EH (cell line): ENCODE measurements around the gene STPG1.

Experiments
- DNase-seq: peaks from one replicate; pipeline ENCODE4 v3.0.0-alpha.2; 2015; ENCODE audit warnings: low read depth

STPG1 gene

DNA sequence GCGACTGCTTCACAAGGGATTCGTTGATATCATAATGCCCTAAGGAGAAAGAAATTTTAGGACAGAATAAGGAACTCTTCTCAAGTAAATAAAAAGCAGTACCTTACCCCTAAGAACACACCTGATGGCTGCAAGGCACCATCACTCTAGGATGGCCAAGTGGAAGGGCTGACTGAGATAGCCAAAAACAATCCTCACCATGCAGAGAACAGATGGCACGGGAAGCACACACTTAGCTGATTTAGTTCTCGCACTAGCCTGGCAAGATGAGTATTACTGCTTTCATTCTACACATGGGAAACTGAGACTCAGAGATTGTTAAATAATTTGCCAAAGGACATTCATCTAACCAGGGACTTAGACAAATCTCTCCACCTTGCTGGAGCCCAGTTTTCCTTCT is 43.8 kb downstream of the STPG1 start:
- DNase-seq: no peak

DNA sequence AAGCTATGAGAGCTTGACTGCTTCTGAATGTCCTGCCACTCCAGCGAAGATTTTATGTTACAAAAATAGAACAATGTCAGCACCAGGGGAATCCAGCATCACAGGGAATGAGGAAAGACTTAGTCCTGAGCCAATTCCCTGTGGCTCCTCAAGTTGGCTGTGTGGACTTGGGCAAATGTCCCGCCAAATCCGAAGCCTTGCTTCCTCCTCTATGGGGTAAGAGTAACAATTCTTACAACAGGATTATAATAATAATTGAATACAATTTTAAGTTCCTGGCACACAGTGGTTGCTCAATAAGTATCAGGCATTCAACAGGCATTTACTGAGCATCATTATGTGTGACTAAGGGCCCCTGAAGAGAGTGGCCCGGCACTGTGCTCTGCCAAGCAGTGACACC is 44.4 kb downstream of the STPG1 start:
- no peak for DNase-seq

DNA sequence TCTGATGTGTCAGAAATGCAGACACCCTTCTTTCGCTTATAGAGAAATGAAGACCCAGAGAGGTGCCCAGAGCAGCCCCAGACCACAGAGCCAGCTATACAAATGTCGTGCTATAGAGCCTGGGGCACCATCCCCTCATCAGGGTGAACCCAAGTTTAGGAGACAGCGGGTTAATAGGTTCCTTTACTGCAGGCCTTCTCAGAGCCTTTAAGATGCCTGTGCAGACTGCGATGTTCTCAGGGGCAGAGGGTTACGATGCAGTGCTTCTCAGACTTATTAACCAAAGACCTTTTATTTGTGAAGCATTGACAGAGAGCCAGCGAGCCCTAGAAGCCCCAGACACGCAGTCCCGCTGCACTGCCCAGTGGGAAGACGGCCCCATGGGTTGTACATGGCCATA is 46.9 kb downstream of the STPG1 start:
- no peak for DNase-seq

DNA sequence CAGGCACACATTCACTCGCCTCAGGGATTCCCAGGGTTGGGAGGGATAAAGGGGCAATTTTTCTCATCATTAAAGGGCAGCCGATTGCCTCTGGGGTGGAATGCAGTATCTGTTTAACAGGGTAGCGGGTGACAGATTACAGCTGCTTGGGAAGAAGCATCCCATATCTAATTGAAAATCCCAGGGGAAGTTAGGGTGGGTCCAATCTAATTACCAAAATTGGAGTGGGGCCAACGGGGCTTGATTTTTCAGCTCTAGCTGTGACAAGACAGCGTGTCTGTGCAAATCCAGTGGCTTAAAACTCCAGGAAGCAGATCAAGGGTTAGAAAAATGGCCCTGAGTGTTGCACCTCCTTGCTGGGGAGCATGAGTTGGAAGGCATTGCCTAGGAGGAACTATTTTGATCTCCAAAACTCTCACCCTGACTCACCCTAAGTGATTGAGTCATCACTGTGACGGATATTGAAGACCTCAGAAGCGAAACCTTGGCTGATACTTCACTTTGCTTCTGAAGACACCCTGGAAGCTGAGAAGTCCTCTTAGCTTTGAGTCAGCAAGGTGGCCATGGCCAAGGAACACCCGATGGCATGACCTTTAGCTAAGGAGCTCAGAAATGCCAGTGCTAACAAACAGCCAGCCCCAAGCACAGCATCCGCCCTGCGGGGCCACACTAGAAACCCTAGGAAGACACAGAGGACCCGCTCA is 48.5 kb downstream of the STPG1 start:
- DNase-seq: peak; percentile 93

DNA sequence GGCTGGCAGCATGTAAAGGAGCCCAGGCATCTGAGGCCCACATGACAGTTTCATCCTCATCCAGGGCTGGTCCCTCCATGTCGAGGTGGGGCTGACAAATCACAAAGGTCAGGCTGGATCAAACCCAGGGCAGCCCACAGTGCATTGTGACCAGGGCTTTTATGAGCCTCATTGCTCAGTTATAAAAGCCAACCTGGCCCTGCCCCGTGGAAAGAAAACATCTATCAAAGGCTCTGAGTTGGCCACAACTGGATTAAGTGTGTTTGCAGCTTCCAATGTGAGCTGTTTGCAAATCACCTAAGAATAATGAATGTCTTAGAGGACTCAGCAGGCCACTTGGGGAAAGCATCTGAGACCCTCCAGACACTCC is 49.0 kb downstream of the STPG1 start:
- peak; percentile 30 for DNase-seq

DNA sequence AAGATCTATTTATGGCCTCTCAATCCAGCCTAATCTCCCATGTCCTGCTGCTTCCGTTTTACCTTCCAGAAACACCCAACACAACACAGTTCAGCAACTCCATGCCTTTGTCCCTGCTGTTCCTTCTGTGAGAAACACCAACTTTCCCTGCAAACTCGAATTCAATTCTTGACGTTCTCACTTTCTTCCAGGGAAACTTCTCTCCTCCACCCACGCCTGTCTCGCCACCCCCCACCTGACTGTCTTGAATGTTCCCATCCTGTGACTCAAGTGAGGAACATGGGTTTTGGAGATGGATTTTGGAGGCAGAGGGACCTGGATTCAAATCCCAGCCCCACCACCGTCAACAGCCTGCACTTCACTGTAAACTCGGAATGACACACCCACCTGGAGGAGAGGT is 49.6 kb downstream of the STPG1 start:
- no peak for DNase-seq

DNA sequence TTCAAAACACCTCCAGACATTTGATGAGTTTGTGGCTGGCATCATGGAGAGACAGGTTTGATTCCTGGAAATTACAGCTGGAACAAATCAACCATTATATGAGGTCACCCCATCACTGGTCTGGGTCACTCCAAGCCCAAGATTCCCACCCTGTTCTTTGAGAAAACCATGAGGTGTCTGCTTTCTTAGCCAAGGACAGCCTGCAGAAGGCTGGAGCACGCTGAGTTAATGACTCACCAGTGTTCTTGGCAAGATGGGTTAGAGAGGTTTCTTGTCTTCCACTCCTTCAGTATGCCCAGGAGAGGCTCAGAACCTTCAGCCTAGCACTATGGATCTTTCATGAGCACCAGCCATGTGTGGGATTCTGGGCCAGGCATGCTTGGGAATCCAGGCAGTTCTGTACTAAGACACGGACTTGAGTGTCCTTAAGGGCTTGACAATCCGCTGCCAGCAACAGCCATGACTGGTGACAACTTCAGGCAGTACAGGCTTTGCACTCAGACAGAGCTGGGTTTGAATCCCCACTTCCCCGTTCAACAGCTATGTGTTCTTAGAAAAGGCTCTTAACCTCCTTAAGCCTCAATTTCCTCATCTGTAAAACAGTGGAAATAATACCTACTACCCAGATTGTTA is 50.5 kb downstream of the STPG1 start:
- peak; percentile 90 for DNase-seq

DNA sequence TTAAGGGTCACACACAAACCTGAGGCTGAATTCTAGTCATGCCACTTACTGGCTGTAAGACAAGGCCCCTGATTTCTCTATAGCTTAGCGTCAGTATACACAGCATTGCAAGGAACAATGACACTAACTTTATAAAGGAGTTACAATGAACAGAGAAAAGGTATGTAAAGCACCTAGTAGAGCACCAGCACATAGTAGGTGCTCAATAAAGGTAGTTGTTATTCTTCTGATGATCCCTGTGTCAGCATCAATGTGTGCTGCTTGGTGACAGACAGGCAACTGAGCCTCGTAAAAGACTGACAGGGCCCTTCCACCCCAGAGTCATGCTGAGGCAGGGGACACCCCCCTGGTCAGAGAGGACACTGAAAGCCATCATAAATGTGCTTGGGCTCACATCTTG is 51.2 kb downstream of the STPG1 start:
- no peak for DNase-seq

DNA sequence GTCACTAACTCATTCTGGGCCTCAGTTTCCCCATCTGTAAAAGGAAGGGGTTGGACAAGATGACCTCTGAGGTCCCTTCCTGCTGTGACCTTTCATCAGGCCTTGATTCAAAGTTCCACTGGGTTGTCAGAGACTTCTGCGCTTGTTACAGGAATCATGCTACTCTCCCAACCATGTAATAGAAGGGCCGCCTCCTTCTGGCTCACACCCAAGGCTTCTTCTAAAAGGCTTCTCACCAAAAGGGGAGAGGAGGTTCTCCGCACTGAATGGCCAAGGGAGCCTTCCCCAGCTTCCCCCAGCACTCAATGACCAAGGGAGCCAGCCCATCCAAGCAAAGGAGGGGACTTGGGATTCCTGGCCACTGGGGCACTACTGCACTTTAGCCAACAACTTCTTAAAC is 51.8 kb downstream of the STPG1 start:
- no peak for DNase-seq

DNA sequence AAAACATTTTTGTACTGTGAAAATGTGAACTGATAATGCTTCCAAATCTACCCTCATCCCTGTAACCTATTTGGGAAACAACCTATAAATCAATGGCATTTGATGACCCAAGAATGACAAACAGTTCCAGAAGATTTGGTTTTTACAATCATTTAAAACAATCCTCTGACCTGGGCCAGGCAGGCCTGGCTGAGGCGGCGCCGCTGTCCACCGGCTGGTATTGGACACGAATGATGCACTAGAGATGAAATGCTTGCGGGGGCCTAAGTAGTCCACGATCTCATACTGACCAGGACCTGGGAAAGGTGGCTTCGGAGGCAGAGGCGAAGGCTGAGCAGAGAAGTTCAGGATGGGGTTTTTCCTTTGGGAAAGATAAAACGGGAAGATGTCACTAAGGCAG is 52.9 kb downstream of the STPG1 start:
- DNase-seq: no peak

DNA sequence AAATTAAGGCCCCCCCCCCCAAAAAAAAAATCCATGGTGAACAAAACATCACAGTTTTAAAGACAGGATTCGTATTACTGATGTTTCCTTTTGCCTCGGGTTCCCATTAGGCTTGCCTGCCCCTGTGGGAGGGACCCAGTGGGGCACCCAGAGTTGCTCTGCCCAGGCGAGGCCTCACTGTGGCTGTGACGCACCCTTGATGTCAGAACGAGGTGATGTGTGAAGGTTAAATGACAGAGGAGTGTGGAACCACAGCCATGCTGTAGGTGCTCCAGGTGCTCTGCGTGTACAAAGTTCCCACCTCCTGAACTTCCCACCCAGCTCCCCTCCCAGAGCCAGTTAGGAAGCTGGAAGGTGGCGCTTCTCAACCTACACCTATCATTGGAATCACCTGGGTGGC is 56.5 kb downstream of the STPG1 start:
- DNase-seq: no peak

DNA sequence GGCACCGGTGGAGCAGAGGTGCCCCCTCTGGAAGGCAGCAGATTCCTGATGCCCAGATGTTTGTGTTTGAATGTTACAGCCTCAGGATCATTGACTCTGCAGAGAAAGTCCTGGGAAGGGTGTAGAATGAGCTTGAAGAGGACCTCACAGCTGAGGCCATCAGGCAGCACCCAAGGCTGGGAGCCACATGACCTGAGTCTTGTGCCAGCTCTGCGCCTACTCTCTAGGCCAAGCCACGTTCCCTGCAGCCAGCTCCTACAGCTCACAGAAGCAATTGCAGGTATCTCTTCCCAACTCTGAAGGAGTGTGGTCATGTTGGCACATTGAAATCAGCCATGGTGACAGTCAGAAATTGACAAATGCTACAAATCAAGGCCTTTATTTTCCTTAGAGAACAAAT is 58.1 kb downstream of the STPG1 start:
- DNase-seq: no peak

DNA sequence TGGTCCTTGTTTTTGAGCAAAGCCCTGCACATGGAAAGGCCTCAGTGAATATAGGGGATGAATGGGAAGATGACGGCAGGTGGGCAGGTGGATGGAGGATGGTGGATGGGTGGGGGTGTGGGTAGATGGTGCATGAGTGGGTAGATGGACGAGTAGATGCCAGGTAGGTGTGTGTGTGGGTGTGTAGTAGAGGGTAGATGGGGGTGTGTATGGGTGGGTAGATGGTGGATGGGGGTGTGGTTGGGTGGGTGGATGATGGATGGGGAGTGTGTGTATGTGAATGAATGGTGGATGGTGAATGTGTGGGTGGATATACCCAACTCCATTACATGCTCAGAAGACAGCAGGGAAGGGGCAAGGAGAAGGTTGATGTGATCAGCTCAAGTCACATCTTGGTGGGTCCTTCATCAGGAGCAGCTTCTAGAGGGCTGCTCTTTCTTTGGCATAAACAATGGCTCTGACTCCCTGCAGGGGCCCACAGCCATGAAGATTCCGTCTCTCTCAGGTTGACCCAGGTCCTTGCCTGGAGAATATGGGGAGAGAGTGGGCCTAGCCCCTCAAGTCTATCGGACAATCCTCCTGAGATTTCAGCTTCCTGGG is 60.2 kb downstream of the STPG1 start:
- no peak for DNase-seq

DNA sequence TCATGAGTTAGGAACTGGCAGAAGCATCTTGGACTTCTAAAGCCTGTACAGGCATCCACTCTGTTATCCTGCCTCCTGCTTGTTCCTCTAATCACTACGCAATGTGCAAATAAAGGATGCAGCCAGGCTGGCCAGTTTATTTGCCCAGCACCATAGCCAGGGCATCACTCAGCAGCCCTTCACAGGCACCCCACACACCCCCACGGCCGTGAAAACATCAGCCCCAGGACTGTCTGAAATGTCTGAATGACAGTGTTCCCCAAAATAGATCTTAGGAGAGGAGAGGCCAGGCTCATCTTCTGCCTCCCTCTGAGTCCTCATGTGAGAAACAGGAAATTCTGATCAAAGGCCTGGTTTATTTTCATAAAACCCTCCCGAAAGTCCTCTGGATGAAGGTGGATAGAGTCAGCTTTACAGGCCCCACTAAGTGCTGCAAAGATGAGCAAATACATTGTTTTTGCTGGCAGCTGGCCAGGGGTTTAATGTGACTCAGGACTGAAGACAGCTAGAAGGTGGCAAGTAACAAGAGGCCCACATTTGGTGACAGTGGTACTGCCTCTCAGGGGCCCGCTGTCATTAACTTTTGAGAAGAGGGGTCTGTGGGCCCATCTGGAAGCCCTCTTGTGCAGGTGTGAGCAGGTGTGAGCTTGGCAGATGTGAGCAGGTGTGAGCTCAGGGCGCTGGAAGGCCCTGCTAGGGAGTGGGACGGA is 61.5 kb downstream of the STPG1 start:
- DNase-seq: peak; percentile 78

DNA sequence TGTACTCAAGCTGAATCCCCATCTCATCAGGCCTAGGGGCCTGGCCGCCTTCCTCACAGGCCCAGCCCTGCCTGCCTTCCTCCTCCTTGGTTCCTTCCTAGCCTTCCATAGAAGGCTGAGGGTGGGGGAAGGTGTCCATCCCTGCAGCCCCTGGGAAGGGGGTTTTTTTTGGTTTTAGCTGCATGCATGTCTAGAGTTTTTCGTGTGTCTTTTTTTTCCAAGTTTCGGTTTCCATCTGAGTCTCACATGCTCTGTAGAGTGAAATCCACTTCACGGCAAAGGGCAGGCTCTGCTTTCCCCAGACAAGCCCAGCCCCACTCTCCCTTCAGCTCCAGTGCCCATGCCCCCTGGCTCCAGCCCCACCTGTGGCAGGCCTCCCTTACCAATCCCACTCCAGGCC is 62.3 kb downstream of the STPG1 start:
- no peak for DNase-seq

DNA sequence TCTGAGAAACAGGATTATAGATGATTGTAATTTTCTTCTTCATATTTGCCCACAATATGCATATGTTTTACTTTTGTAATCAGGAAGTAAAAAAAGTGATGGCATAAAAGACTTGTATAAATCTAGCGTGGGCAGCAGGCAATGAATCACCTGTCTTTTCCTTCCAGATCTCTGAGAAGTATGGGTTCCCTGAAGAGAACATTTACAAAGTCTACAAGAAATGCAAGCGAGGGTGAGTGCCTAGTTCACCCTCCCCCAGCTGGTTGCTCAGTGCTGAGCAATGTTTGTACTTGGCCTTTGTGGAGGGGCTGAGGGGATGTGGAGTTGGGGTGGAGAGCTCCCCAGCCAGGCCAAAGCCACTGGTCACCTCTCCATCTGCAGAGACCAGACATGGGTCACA is 63.7 kb downstream of the STPG1 start:
- DNase-seq: no peak

DNA sequence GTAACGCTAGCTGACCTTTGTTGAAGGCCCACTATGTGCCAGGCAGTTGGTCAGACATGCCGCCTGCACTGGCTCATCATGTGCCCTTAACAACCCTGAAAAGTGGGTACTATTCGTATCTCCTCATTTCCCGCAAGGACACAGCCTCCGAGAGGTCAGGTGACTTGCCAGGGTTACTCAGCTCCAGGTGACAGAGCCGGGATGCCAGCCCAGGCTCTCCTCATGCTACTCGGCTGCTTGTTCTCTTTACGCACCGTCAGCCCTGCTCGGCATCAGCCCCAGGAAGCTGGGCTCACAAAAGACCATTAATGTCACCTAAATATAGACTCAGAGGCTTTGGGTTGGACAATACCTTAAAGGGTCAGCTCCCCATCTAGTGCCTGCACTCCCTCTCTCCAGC is 65.4 kb downstream of the STPG1 start:
- no peak for DNase-seq

DNA sequence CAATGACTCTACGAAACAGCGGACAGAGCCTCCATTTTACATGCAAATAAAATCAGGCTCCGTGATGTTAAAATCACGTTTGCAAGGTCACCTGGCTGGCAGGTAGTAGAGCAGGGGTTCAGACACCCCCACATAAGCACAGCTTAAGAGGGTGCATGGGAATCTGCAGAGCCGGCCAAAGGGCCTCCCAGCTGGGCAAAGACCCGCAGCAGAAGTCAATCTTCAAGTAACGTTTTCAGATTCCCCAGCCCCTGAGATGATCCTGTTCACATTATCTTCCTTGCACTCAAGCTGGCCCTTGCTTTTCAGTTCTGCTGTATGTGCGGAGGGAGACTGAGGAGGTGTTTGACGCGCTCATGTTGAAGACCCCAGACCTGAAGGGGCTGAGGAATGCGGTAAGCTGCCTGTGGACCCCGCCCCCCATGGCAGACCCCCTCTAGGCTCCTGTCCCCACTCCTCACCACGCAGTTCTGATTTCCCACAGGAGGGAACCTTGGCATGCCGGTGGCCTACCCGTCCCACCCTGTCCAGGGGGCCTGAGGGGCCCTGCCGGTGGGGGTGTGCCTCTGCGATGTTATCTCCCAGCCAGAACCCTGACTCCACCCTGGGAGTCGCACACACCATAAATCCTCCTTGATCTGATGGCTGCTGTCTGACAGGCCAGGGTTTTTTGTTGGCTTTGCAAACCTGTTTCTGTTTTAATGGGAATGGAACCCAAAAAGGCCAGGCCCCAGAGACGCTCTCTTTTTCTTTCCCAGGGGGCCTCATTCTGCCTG is 66.2 kb downstream of the STPG1 start:
- DNase-seq: no peak

DNA sequence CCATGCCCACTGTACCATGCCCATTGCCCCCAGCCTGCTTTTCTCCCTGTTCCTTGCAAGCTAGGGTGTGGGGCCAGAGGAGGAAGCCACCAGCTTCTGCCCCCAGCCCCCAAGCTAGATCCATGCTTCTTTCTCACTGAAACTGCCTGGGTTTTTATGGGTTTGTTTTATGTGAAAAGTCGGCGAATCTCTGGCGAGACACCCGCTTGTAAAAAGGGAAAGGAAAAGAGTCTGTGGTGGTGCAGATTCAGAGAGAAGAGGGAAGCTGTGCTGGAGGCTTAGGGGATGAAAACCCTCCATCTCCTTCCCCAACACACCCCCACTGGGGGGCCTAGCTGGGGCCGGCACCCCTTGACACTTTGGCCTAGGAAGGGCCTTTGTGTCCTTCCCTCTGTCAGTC is 68.2 kb downstream of the STPG1 start:
- DNase-seq: peak; percentile 28

DNA sequence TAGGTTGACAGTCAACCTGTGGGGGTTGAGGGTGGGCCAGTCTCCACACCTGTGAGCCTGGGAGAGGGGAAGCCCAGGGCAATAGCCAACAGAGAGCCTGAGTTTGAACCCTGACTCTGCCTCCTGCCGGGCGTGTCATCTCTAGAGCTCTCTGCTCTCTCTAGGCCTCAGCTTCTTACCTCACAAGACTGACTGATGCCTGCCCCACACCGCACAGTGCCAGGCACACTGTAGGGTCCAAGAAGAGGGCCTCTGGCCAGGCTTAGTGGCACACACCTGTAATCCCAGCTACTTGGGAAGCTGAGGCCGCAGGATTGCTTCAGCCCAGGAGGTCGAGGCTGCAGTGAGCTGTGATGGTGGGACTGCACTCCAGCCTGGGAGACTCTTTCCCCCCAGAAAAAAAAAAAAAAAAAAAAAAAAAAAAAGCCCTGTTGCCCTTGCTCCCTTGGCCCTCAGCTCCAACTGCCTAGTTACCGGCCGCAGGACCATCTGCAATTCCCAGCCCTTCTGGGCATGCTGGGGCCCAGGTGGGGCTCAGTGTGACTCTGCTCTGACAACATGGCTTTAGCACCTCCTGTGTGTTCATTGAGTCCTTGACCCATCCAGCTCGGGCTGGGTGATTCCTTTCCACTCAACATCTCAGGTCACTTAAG is 69.4 kb downstream of the STPG1 start:
- peak; percentile 28 for DNase-seq

DNA sequence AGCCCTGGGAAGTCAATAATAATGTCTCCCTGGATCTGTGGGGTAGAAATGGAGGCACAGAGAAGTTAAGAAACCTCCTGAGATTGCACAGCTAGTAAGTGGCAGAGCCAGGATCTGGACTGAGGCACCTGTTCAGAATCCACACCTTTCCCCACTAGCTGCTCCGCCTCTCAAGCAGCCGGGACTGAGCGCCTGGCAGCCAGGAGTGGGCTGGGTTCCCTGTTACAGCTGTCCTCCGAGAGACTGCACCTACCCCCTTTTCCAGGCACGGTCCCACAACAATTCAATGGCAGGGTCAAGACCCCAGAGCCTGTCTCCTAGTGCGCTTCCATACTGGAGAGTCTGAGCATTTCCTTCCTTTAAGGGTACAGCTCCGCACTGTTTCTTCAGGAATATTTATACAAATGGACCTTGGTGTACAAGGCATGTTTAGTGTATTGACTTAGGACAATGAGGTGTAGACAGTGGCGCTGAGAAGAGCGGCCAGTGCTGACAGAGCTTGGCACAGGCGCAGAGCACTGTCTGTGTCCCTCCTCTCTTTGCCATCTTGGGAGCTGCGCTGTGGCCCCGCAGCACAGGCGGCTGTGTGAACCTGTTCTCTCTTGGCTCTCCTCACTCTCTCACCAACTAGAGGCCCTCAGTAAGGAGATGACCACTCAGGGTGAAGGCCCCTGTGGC is 70.0 kb downstream of the STPG1 start:
- DNase-seq: no peak
